Activated CD8-positive, alpha-beta memory T cell treated with anti-CD3 and anti-CD28 coated beads for 48 hours (primary cell): ENCODE data around the gene TMA7.
"Not testable (repeated sequence)": the region's sequence is repeated elsewhere in the genome, so short reads cannot be mapped to it uniquely, and the experiment has no call there.

ENCODE experiments used
- DNase-seq, 3 experiments: peaks; one replicate each; pipeline ENCODE4 v3.0.0-alpha.2; 2020; ENCODE audit warnings: low read depth in 2 of 3, low spot score in 2 of 3

The TMA7 gene

DNA sequence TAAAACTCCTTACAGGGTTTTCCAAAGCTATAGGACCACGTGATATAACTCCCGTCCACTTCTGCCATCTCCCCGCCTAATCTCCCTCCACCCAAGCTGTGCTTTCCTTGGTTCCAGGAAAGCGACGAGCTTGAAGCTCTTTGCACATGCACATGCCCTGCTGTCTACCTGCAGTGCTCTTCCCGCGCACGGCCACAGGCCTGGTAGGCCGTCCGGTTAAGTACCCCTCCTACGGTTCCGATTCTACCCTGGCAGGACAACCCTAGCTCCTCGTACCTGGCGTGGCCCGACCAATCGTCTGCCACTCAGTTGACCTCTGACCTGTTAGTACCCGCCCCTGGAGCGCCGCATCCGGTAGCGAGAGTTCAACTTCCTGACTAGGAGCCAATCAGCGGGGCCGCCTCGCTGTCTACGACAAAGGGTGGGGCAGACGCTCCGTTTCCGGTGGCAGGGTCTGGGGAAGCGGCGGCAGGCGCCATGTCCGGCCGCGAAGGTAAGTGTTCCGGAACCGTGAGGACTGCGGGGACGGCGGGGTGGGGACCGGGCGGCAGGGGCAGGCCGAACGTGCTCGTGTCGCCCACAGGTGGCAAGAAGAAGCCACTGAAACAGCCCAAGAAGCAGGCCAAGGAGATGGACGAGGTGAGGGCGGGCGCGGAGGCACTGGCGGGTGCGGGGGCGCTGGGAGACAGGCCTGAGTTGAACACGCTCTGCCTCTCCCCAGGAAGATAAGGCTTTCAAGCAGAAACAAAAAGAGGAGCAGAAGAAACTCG, at the start of gene TMA7, which contains the start of gene CCDC51:
TMA7 (plus strand) TSS at position 438 of the 770 bp plus-strand sequence; CDS start at position 478, 40 bp downstream.
CCDC51 (minus strand) TSS at position 300 of the 770 bp plus-strand sequence. CDS start 4,991 bp downstream, outside the sequence.
- peak; percentile 88 to 96 (median 93) for DNase-seq

- no peak for DNase-seq
These were observed 45.7 kb upstream of the TMA7 start for GRCh38 chr3:48394391-48394790.

DNA sequence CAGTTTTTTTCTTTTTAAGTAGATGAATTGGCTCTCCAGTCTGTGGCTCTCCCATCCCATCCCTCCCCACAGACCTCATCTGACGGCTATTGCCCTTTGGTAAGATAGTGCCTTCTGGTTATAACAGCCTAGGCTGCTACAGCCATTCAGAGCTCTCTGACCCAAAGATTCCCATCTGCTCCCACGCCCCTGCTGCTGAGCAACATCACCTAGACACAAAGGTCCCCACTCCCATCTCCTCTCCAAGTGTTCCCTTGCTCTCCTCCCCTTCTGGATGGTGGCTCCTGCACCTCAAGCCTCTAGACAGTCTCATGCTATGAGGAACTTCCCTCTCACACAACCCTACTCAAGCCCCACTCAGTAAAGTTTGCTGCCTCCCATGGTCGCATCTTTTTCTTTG, 44.3 kb upstream of the TMA7 start:
- no peak for DNase-seq

DNA sequence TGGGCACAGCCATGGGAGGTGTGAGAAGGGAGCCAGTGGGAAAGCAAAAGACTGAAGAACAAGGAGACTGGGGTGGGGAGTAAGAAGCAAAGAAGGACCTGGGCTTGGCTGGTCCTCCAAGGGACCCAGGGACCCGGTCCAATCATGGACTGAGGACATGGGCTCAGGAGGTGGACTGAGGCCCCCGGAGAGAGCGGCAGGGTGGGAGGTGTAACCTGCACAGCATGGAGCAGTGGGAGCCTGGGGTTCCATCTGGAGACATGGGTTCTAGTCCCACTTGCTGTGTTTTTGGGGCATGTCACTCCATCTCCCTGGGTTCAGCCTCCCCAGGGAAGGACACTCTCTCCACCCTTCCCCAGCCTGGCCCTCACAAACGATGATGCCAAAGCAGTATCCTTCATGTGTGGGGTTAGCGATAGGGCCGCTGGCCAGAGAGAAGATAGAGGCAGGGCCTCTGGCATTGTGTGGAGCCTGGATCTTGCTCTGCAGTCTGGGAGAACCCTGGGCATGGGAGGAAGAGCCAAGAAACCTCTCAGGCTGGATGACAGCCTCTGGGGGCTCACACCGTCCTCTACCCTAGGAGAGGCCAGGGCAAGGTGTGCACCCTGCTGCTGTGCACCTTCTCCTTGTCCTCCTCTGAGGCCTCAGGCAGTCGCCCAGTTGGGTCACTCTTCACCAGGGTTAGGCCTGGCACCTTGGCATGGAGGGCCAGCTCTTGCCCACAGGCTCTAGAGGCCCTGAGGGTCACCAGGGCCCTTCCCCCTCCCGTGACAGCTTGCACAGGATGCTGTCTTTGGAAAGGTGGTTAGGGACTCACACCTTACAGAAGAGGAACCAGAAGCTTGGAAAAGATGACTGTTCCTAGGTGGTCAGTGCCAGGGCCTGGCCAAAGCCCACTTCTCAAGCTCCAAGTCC, 42.0 kb upstream of the TMA7 start:
- no peak for DNase-seq

GRCh38 chr3:48398701-48399386, 41.2 kb upstream of the TMA7 start:
- DNase-seq, result no peak

DNA sequence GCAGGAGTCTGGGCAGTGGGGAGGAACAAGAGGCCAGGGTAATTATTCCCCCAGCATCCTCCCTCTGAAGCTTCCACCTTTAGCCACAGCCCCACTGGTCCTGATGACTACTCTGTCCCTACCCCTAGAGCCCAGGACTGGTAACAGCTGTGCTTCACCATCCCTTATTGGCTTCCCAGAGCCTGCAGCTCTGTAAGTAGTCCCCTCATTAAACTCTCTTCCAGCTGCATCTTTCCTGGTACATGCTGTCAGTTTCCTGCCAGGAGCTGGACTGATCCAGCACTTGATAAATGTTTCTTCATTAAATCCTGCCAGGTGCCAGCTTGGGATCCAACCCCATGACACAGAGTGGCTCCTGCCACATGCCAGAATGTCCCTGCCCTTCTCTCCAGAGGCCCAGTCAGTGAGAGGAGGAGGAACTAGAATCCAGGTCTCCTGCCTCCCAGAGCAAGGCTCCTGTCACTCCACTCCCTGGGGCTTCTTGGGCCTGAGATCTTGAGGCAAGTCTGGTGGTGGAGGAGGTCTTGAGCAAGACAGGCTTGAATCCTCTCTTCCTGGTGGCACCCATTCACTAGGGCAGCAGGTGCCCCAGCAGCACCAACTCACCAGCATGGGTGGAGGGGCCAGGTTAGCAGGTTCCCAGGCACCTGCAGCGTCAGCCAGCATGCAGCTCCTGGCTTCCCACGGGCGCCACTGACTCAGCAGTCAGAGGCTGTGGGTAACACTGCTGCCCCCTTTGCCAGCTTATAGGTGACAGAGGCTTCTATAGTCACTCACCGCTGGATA, 40.5 kb upstream of the TMA7 start:
- DNase-seq, result no peak

- peak in 2 of 3 experiments; percentile 10 to 20 for DNase-seq
These were observed 39.1 kb upstream of the TMA7 start for GRCh38 chr3:48400824-48401433.

DNA sequence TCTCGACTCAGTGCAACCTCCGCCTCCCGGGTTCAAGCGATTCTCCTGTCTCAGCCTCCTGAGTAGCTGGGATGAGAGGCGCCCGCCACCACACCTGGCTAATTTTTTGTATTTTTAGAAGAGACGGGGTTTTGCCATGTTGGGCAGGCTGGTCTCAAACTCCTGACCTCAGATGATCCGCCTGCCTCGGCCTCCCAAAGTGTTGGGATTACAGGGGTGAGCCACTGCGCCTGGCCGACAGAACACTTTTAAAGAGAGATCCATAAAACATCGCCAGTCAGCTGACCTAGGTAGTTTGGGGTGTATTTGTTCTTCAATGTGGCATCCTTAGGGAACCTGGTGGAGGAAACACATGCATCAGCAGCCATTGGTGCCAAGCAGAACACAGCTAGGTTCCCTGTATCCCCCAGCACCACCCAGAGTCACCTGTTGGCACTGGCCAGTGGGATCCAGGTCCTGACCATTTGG, 38.6 kb upstream of the TMA7 start:
- DNase-seq, result not testable (repeated sequence)

DNA sequence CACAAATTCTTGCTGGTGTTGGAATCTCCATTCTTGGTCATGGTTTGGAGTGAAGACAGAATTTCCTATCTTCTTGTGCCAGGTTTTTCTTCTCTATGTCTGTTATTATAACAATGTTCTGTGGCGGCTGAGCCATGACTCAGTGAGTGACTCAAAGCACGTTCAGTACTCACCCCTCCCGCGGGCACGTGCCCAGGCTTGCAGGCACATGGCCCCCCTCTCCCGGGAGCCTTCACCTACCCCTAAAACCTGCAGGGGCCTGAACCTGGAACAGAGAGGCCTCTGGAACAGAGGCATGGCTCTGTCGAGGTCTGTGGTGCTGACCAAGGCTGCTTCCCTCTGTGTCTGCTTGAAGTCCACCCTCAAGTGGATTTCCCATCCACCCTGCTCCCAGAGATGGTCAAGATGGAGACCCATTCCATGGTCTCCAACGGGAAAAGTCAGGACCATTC, 37.8 kb upstream of the TMA7 start:
- DNase-seq, result no peak

DNA sequence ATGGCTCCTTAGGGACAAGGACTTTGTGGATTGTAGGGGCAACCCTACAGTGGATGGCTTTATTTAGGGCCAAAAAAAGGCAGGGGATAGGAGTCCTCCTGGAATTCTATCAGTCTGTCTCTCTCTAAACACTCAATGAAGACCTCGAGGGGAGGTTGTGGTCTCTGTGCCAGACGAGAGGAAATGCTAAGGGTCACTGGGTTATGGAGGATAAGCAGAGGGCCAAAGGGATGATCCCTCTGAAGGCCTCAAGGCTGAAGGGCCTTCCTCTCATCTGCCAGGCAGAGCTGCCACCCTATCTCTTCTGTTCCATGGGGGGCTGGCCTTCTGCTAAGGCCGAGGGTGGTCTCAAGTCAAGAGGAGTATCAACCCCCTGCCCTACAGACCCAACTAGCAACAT, 37.1 kb upstream of the TMA7 start:
- DNase-seq, result no peak

- DNase-seq, result no peak
These were observed 36.3 kb upstream of the TMA7 start for GRCh38 chr3:48403533-48404439.

DNA sequence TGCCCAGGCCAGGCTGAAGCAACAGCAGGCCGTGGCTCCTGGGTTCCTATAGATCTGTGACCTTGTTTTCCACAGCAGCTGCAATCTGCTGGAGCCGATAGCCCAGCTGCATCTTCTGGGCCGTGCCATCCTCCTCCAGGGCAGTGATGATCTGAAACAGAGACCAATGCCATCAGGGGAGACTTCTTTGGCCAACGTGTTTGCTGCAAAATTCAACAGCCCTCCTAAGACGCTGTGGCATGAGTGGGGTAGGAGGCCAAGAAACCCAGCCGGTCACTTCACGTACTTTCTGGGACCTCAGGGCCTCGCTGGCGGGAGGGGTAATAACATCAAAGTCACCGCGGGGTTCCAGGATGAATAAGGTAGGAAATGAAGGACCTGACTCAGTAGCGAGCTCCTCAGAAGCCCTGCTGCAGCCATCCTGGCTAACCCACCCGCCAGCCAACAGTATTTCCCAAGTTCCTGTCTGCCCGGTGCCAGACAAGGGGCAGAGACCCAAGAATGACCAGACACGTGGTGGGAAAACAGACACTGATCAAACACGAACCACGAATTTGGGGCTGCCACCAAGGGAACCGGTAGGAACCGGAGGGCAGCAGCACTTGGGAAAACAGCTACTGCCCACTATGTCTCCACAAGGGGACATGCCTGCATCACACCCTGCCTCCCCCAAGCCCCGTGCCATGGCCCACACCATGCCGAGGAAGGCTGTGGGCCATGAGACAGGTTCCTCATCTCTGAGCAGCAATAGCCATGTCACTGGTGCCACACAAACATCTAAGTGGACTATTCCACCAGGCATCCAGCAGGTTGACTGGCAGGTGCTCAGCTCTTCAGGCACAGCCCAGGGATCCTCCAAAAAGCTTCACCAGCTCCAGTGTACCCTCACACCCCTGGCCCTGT, 35.4 kb upstream of the TMA7 start:
- DNase-seq, result no peak

DNA sequence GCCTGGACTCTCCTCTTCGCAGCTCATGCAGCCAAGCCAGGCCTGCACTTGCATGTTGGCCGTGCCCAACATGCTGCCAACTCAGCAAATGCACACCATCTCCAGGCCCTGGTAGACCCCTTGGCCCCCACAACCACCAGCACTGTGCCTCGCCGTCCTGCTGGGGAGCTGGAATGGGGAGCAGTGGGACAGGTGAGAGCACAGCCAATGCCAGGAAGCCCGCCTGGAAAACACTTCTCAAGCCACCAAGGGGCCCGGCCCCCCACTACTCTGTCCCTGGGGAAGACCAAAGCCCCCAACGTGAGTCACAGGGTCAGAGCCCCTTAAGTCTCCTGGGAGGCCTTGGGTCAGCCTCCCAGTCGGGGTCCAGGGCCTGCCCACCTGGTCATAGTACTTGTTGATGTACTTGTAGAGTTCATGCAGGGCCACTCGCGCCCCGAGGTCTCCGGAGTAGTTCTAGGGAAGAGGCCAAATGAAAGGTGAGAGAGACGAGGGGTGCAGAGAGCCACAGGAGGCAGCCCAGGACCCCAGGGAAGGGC, 34.6 kb upstream of the TMA7 start:
- DNase-seq, result no peak

DNA sequence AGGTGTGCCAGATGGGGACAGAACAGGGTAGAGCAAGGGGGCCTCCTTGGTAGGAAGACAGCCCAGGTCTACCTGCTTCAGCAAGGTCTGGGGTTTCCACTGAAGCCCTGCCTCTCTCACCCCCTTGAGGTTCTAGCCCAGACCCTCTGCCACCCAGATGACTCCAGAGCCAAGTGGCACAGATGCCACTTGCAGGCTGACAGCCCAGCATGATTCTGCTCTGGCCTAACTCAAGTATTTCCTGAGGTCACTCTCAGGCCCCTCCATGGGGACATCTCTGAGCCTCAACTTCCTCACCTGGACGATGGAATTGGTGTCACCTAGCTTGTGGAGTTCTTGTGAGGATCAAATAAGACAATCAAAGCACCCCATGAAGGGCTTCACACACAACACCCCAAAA, 34.1 kb upstream of the TMA7 start:
- DNase-seq, result no peak

GRCh38 chr3:48406443-48407431, 33.3 kb upstream of the TMA7 start:
- DNase-seq, result no peak

- no peak for DNase-seq
These were observed 32.4 kb upstream of the TMA7 start for GRCh38 chr3:48407542-48408099.
